C4-2B (cell line): ENCODE data around the gene PIGQ.

ENCODE experiments used
- H3K27ac ChIP-seq: fragments of 450-650 bp; 2 replicates; pipeline ENCODE4 v1.5.1; 2017
- CTCF ChIP-seq: fragments of 450-650 bp; conservative IDR thresholded peaks from 2 replicates; pipeline ENCODE4 v1.5.1; 2017; ENCODE audit warnings: mild to moderate bottlenecking
- ZFX ChIP-seq: fragments of 450-650 bp; IDR thresholded peaks from 2 replicates; pipeline ENCODE4 v1.6.1; 2017

Gene PIGQ

DNA sequence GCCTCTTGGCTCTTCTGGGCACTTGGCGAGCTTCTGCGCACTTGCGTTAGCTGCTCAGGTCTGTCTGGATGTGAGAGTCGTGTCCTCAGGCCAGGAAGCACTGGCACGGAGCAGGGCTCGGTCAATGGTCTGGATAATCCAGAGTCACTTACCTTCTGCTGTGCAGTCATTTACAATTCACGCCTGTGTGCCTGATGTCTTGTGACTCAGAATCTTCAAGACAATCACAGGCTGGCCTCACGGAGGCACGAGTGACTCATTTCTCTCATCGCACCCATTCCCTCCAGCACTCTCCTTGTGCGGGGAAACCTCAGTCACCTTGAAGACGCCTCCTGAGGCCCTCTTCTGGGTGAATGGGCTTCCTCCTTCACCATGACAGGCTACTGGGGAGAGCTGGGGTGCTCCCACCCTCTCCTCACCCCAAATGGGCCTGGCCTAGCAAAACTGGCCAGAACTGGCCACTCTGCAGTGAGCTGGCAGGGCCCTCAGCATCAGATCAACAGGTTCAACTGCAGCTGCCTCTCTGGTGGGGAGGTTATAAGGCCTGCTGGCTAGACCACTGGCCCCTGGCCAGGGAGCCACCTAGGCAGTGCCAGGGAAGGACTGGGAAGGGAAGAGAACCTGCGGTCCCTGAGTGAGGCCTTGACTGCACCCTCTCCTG lies 44.1 kb upstream of the PIGQ start:
- H3K27ac ChIP-seq: peak overlapping the region; percentile 94
- no peak for TF ChIP-seq CTCF
- TF ChIP-seq ZFX: no peak

GRCh38 chr16:526181-527014 lies 43.4 kb upstream of the PIGQ start:
- H3K27ac ChIP-seq: peak overlapping the region; percentile 94
- TF ChIP-seq CTCF (no peak), ZFX (no peak)

GRCh38 chr16:527015-527903 lies 42.5 kb upstream of the PIGQ start, which contains the start of gene CAPN15:
TSS of gene CAPN15 (plus strand) at chr16:527712. CDS start at chr16:546839, 19,127 bp downstream.
- TF ChIP-seq ZFX: peak; percentile 94; the same call in 1 of the 2 replicates
- no peak for TF ChIP-seq CTCF
- H3K27ac ChIP-seq: peak within 1 kb of the TSS; percentile 94

GRCh38 chr16:528111-529011 lies 41.4 kb upstream of the PIGQ start:
- peak overlapping the region; percentile 94 for H3K27ac ChIP-seq
- peak; percentile 86 for TF ChIP-seq ZFX
- TF ChIP-seq CTCF: no peak

- peak overlapping the region; percentile 94 for H3K27ac ChIP-seq
- no peak for TF ChIP-seq CTCF
- TF ChIP-seq ZFX: no peak
Measured at GRCh38 chr16:529012-529575, 40.7 kb upstream of the PIGQ start.

- no peak overlapping the region; the same call in 1 of the 2 replicates for H3K27ac ChIP-seq
- TF ChIP-seq ZFX: no peak
- TF ChIP-seq CTCF: no peak
Measured at GRCh38 chr16:530111-530817, 39.5 kb upstream of the PIGQ start.
